ENCODE results near the gene CFAP97.

DNA sequence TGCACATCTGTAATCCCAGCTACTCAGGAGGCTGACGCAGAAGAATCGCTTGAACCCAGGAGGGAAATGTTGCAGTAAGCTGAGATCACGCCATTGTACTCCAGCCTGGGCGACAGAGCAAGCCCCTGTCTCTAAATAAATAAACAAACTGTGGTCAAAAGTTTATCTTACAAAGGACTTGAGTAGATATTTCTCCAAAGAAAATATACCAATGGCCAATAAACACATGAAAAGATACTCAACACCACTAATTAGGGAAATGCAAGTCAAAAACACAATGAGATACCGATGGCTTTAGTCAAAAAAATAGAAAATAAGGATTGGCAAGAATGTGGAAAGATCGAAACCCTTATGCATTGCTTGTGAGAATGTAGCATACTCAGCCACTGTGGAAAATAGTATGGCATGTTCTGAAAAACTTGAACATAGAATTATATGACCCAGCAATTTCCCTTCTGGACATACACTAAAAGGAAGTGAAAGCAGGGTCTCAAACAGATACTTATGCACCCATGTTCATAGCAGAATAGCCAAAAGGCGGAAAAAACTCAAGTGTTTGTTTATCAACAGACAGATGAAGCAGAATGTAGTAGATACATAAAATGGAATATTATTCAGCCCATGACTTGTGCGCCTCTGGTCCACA lies 2.0 kb upstream of the CFAP97 start:
- TF ChIP-seq, protein P1, sequence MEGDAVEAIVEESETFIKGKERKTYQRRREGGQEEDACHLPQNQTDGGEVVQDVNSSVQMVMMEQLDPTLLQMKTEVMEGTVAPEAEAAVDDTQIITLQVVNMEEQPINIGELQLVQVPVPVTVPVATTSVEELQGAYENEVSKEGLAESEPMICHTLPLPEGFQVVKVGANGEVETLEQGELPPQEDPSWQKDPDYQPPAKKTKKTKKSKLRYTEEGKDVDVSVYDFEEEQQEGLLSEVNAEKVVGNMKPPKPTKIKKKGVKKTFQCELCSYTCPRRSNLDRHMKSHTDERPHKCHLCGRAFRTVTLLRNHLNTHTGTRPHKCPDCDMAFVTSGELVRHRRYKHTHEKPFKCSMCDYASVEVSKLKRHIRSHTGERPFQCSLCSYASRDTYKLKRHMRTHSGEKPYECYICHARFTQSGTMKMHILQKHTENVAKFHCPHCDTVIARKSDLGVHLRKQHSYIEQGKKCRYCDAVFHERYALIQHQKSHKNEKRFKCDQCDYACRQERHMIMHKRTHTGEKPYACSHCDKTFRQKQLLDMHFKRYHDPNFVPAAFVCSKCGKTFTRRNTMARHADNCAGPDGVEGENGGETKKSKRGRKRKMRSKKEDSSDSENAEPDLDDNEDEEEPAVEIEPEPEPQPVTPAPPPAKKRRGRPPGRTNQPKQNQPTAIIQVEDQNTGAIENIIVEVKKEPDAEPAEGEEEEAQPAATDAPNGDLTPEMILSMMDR (optimal IDR thresholded peaks at IDR 0.05 in 1 of 3, IDR thresholded peaks at IDR 0.05 in 1 of 3, conservative IDR thresholded peaks at IDR 0.05 in 1 of 3; ENCODE audit: extremely low read depth in 1 of 3, insufficient read depth in 2 of 3, low read length in 3 of 3) = no peak
- TF ChIP-seq EZH2 (IDR thresholded peaks at IDR 0.05; ENCODE audit: low read length) = no peak

Data from keratinocyte (primary cell).